Endometrial microvascular endothelial cells (primary cell): Measurements from ENCODE around the gene FMR1. TPM values are rescaled to one million over a fixed set of nuclear protein-coding genes. Genes with fewer than 3 reads are reported as not detected.

Source experiments
- in situ Hi-C: cut with HindIII; loops from 2 replicates; pipeline ENCODE4 v1.10.0; 2017; ENCODE audit warnings: low sequenced_read_pairs, low pct_unique_long_range_greater_than_20kb; ENCODE audit errors: inconsistent ontology term
- total RNA-seq: library from RNA; depleted of rRNA; stranded (reverse); fragments of >200 nt; gene quantifications from one replicate; pipeline ENCODE4 v1.2.3, GENCODE V29; 2015; ENCODE audit errors: inconsistent ontology term

The FMR1 gene
- 15.9 TPM for total RNA-seq

DNA sequence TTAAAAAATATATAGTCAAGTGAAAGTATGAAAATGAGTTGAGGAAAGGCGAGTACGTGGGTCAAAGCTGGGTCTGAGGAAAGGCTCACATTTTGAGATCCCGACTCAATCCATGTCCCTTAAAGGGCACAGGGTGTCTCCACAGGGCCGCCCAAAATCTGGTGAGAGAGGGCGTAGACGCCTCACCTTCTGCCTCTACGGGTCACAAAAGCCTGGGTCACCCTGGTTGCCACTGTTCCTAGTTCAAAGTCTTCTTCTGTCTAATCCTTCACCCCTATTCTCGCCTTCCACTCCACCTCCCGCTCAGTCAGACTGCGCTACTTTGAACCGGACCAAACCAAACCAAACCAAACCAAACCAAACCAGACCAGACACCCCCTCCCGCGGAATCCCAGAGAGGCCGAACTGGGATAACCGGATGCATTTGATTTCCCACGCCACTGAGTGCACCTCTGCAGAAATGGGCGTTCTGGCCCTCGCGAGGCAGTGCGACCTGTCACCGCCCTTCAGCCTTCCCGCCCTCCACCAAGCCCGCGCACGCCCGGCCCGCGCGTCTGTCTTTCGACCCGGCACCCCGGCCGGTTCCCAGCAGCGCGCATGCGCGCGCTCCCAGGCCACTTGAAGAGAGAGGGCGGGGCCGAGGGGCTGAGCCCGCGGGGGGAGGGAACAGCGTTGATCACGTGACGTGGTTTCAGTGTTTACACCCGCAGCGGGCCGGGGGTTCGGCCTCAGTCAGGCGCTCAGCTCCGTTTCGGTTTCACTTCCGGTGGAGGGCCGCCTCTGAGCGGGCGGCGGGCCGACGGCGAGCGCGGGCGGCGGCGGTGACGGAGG, at the start of gene FMR1:
Gene FMR1 (plus strand): TSS at position 728 of the 831 bp plus-strand sequence. CDS start 261 bp downstream, outside the sequence.
- in situ Hi-C loops: no loop called here

DNA sequence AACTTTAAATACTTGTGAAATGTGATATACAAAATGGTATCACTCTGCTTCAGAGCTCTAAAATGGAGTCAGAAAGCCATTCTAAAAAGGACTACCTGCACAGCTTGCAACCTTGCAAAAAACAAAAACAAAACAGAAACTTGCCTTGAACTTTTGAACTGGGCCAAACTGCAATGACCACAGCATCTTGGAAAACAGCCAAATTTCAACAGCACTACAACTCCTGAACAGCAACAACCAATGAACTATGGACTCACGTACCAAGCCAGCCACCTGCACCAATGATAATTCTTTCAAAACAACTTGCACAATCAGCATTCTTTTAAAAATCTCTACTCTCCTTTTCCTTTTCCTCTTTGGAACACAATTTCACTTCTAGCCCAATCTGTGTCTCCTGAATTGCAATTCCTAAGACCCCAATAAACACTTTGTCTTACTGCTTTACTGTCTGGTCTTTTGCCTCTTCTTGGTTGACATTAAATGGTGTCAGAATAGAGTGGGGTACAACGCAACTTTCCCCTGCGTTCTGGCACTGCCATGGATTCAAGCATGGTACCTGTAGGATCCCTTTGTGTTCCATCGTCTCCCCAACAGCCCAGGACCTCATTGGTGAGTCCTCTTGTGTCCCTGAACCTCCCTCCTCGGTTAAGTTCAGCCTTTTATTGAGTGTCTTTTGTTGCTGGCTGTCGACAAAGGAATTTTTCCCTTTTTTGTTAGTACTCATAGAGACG, 35.7 kb upstream of the FMR1 start:
- in situ Hi-C loops: no loop called here

DNA sequence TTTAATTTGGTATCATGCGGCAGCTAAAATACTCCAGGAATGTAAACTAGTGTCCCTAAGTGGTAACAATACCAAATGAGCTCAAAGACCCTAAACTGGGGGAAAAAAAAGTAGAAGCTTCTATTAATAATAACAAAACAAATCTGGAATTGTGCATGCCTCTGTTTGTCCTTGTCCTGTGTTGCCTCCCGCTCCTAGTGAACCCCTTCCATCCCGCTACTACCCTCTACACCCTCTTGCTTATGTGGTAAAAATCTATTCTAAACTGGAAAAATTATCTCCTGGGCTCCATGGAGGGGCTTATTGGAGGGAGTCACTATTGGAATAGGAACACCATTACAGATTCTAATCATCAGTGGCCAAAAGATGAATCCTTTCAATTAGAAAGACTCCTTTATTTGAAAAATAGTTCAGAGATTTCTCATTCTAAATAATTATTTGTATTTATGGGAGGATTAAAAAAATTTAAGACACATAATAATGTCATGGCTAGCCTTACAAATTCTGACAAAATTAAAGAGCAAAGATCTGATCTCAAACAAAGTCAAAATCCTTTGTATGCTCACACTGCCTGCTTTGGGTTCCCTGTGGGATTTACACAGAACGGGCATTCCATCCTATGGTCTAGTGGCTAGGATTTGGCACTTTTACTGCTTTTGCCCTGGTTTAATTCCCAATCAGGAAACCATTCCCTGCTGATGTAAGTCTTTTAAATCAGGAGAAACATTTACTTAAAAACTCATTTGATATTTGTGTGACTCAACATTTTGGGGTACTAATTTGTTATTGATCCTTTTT, 34.7 kb upstream of the FMR1 start:
- in situ Hi-C loops: no loop called here

DNA sequence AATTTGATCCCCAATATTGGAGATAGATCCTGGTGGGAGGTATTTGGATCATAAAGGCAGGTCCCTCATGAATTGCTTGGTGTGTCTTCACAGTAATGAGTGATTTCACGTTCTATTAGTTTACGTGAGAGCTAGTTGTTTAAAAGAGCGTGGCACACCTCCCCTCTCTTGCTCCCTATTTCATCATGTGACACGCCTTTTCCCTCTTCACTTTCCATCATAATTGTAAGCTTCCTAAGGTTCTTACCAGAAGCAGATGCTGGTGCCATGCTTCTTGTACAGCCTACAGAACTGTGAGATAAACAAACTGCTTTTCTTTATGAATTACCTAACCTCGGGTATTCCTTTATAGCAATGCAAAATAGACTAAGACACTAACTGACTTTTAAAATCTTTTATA, 34.0 kb upstream of the FMR1 start:
- in situ Hi-C loops: no loop called here

DNA sequence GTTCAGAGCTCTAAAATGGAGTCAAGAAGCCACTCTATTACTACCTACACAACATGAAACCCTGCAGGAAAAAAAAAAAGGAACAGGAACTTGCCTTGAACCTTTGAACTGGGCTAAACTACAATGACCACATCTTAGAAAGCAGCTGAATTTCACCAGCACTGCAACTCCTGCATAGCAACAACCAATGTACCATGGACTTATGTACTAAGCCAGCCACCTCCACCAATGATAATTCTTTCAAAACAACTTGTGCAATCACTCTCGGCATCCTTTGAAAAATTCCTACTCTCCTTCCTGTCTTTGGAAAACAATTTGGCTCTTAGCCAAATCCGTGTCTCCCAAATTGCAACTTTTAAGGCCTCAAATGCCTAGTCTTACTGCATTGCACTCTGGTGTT, 26.8 kb upstream of the FMR1 start:
- in situ Hi-C loops: no loop called here

DNA sequence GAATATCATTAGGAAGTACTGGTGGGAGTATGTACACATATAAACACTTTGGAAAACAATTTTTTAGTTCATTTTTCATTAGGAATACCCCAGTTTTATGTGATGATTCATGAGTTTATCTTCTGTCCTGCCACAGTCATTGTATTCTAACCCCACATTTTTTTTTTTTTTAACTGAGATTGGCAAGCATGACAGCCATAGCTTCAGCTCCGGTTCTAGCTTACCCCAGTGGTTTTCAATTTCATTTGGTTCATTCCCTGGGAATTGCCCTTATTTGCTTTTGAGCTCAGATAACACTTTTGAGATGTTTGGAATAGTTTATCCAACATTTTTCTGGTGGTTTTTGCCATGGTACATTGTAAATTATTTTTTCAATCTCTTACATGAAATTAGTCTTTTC, 21.0 kb upstream of the FMR1 start:
- in situ Hi-C loops: no loop called here

DNA sequence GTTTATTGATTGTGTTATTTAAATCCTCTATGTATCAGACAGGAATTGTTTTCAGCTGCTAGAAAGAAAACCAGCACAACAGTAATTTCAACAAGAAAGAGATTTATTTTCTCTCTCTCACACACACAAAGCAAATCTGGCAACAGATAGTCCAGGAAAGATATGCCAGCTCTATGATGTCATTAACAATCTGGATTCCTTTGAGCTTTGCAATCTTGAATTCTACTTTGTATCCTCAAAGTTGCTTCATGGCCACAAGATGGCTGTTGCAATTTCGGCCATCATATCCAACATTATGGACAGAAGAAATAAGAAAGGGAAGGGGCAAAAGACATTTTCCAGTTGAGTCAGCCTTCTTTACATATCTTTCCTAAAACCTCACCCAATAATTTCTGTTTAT, 19.8 kb upstream of the FMR1 start:
- in situ Hi-C loops: no loop called here

DNA sequence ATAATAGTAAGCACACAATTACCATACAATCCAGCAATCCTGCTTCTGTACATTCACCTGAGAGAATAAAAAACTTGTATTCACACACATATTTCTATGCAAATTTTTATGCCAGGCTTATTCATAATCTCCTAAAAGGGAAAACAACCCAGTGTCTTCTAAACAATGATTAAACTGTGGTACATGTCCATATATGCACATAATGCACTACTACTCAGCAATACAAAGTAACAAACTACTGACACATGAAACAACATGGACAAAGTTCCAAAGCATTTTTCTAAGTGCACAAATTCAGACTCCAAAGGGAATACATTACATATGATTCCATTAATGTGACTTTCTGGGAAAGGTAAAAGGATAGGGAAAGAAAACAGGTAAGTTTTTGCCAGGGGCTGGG, 18.0 kb upstream of the FMR1 start:
- in situ Hi-C loops: no loop called here

DNA sequence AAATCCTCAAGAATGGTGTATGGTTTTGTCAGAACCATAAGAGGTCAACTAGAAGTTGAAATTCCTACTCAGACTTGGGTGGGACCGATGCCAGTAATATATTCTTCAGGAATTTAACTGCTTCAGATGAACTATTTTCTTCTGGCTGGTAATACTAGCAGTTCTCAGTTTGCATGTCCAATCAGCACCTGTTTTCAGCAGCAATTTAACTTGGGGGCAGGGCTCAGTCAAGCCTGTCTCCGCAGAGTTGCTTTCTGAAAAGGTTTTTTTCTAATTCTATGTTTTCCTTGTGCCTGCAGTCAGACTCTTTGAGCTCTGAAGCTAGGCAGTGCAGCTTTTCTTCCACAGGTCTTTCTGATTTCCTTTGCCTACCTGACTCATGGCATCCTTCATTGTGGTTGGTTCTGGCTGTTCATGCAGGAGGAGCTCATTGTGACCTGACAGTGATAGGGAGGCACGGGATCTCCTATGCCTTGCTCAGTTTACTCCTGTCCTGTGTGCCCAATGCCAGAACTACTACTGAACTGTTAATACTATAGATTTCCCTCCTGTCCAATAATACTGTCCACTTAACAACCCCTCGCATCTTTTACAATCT, 17.3 kb upstream of the FMR1 start:
- in situ Hi-C loops: no loop called here

DNA sequence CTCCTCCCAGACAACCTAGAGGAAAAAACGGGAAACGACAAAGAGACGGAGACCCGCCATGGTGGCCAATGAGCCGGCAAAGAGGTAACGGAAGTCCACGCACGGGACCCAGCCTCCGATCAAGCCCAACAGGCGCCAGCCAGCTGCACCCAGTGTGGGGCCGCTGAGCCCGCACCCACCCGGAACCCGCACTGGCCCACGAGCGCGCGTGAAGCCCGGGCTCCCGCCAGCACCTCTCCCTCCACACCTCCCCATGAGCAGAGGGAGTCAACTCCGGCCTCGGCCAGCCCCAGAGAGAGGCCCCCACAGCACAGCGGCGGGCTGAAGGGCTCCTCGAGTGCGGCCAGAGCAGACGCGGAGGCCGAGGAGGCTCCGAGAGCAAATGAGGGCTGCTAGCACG, 14.6 kb upstream of the FMR1 start:
- in situ Hi-C loops: no loop called here

DNA sequence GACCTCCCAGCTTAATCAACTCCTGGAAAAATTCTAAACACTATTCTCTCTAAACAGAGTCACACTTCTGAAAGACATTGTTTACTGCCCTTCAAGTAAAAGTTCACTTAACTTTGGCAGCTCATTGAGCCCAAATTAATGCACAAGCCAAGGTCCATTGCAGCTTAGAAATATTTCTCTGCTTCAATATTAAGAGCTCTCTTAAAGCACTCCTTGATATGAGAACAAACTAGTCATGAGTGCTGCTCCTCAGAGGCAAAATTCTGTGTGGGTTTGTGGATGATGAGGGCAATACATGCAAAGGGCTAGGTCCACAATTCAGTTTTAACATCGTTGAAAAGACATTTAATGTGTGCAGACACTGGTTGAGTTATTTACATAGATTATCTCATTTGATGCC, 12.8 kb upstream of the FMR1 start:
- in situ Hi-C loops: no loop called here

DNA sequence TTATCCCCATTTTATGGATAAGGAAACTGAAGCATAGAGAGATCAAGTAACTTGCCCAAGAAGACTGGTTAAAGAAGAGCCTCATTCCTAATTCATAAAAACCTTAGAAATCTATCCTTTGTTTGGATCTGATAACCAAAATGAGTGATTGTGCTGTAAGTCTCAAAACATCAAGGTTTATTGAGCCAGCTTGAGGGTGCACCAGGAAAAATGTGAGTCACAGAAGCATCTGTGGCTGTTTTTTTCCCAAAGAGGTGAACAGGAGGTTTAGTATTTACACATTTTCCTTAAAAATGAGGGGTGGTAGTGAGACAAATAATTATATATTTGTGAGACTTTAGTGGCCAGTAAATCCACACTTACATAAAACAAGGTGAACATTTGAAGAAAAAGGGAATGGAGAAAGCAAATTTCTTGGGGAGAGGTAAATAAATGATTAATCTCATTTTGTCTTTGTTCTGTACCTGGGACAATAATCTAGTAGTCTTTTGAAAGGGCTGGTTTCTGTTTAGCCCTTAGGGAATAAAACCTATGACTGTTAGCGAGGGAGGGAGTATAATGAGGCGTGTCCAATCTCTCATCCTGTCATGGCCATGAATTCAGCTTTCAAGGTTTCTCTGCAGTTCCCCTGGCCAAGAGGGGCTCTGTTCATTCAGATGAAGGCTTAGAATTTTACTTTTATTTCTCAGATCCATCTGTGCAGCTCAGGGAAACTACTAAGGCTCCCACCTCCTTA, 12.2 kb upstream of the FMR1 start:
- in situ Hi-C loops: no loop called here

DNA sequence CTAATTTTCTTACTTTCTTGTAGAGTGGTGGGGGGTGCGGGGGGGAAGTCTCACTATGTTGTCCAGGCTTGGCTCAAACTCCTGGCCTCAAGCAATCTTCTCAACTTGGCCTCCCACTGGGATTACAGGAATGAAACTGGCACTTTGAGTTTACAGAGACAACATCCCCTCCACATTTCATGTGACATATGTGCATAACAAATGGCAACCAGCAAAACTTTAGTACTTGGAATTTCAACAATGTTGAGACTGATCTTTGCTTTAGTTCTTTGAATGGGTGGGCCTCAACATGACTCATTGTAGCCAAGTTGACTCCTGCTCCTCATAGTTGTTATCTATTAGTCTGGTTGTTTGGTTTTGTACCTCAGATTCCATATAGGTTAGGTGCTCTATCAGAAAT, 11.4 kb upstream of the FMR1 start:
- in situ Hi-C loops: no loop called here

DNA sequence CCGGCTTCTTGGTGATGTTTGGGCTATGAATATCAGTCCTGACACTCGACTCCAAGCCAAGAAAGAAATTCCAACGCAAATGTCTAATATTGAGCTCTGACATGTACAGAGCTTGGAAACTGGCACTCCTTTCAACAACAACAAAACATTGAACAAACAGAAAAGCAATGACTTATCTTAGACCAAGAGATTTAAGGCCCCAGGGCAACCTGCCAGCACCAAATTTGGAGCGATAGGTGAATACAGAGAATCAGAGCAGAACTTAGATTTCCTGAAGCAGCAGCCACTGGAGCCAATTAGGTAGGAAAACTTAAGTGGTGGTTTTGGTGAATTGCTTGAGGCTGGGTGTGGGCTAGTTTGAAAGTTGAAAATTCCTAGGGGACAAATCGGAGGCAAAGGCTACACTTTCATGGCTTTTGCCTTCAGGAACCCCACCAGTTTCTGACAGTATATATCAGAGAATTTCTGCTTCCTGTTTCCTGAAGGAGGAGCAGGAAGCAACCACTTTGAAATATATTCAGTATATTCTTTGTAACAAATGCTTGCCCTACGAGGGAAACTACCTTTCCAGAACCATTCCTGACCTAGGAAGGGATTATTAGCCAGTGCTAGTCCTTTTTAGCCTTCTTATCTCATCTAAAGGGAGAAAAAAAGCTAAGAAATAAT, 10.1 kb upstream of the FMR1 start:
- in situ Hi-C loops: no loop called here

DNA sequence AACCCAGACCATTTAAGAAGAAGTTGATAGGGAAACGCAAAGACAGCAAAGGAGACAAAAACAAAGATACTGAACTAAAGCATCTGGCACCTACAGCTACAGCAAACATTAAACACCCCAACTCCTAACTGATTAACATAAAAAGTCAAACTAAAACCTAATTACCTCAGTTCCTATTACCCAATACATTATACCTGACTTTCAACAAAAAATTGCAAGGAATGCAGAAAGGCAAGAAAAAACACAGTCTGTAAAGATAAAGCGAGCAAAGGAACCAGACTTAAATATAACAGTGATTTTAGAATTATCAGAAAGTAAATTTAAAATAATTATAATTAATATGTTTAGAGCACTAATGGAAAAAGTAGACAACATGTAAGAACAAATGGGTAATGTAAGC, 9.4 kb upstream of the FMR1 start:
- in situ Hi-C loops: no loop called here

DNA sequence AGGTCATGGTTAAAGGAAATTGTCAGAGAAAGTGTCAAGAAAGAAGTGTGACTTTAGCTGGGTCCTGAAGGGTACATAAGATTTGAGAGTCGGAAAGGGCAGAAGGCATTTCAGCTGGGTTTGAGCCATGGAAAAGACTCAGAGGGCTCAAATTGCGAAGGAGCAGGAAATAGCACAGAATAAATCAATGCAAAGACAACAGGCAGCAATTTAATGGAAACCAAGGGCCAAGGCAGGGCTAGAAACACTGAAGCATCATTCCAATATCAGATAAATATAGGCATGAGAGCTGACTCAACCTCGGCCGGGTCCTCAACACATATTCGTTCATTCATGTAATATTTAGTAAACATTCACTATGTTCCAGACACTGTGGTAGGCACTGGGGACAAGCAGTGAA, 3.6 kb upstream of the FMR1 start:
- in situ Hi-C loops: no loop called here

DNA sequence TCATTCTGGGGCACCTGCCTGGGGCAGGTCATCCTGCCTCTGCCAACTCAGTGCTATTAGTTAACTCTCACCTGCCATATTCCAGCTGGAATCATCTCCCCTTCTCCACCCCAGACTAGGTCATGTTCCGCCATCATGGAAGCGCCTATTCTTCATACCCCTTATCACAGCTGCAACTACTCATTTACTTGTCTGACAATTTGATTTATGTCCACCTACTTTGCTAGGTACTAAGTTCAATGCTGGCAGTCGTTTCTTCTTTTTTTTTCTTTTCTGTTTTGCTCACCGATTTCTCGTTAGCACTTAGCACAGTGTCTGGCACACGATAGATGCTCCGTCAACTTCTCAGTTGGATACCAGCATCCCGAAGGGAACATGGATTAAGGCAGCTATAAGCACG, 1.1 kb upstream of the FMR1 start:
- in situ Hi-C loops: no loop called here

DNA sequence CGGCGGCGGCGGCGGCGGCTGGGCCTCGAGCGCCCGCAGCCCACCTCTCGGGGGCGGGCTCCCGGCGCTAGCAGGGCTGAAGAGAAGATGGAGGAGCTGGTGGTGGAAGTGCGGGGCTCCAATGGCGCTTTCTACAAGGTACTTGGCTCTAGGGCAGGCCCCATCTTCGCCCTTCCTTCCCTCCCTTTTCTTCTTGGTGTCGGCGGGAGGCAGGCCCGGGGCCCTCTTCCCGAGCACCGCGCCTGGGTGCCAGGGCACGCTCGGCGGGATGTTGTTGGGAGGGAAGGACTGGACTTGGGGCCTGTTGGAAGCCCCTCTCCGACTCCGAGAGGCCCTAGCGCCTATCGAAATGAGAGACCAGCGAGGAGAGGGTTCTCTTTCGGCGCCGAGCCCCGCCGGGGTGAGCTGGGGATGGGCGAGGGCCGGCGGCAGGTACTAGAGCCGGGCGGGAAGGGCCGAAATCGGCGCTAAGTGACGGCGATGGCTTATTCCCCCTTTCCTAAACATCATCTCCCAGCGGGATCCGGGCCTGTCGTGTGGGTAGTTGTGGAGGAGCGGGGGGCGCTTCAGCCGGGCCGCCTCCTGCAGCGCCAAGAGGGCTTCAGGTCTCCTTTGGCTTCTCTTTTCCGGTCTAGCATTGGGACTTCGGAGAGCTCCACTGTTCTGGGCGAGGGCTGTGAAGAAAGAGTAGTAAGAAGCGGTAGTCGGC, 528 bp downstream of the FMR1 start:
- in situ Hi-C loops: no loop called here
